Measurements from ENCODE around the gene SLC11A2. TPM values are rescaled to one million over a fixed set of nuclear protein-coding genes. Genes with fewer than 3 reads are reported as not detected.

SLC11A2 gene
- total and polyA plus RNA-seq, 2 of the 4 experiments (the other 2 are of a cell fraction), result 28.0 to 45.3 TPM

DNA sequence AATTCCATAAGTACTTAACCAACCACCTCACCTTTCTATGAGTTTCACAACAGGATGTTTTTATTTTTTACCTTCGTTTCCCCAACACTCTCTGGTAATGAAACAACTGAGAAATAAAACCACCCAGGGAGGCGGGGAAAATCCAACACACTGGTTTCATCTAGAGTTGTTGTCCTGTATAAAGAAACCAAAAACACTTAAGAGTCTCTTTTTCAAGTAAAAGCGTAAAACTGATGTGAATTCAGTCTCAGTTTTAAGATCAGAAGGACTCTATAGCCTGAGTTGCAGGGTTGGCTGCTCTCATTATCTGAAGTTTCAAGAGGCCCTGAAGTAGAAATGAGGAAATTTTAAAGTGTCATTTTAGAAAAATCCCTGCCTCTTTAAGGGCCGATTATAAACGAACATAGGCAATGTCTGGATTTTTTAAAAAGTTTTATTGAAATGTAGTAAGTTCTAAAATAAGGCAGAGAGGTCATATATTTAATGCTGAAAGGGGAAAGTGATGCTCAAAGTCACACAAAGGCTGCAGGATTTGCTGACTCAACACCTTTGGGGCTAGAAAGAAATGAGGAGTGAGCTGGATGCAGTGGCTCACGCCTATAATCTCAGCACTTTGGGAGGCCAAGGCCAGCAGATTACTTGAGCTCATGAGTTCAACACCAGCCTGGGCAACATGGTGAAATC, 46.7 kb downstream of the SLC11A2 start:
- no peak for DNase-seq
- H4K5ac ChIP-seq (ENCODE audit: low read depth, low read length), result no peak overlapping the region
- H2BK120ac ChIP-seq (ENCODE audit: low read depth, low read length), result no peak overlapping the region
- intact Hi-C loops (cut with micrococcal nuclease), result no loop called here
- H2BK15ac ChIP-seq (ENCODE audit: low read depth, low read length), result no peak overlapping the region
- 94% methylated on average over 3 of the region's 6 CpGs; no CpG with 5 or more reads in 1 of the 2 experiments for WGBS, 2 experiments (ENCODE audit: extremely low coverage in 2 of 2, insufficient read length in 1 of 2)
- no peak overlapping the region for H2BK5ac ChIP-seq (ENCODE audit: low read depth, low read length, poor library complexity, severe bottlenecking)
- H4K91ac ChIP-seq (ENCODE audit: insufficient read depth, low read depth, low read length), result no peak overlapping the region
- CTCF ChIA-PET, result no interaction called here
- ATAC-seq (ENCODE audit: low read depth), result no peak
- H3K9ac ChIP-seq (ENCODE audit: low read depth, low read length), result no peak overlapping the region
- no TSS peak for BruUV-seq (replicated peaks)
- H4K8ac ChIP-seq (ENCODE audit: low read depth in 2 of 2, low read length in 2 of 2), result no peak overlapping the region
- H2BK20ac ChIP-seq (ENCODE audit: low read depth, low read length), result no peak overlapping the region
- H3K56ac ChIP-seq (ENCODE audit: extremely low read depth, insufficient read depth, low read length), result no peak overlapping the region
- no peak overlapping the region for H3K23ac ChIP-seq (ENCODE audit: low read depth, low read length)
- no peak overlapping the region for H3K18ac ChIP-seq (ENCODE audit: low read depth, low read length)
- H3K4me3 ChIP-seq (ENCODE audit: insufficient read depth, low read depth, low read length), result no peak overlapping the region
- H3K79me1 ChIP-seq (ENCODE audit: low read depth in 1 of 2, low read length in 2 of 2), result no peaks in the 10 kb centered on the region
- H3K14ac ChIP-seq (replicated peaks; ENCODE audit: low read depth, low read length), result no peak overlapping the region
- POLR2A ChIA-PET (ENCODE audit: unreplicated experiment), result no interaction called here
- no peak overlapping the region for H3K4ac ChIP-seq (ENCODE audit: low read depth, low read length)
- H3K27me3 ChIP-seq (ENCODE audit: control insufficient read depth, insufficient read depth, low read length), result no peaks in the 10 kb centered on the region
- H4K20me1 ChIP-seq (ENCODE audit: insufficient read depth, low read length), result no peaks in the 10 kb centered on the region
- no peak overlapping the region for H2AK5ac ChIP-seq (ENCODE audit: low read depth, low read length)
- H3K9me3 ChIP-seq (ENCODE audit: control insufficient read depth, insufficient read depth, low read length), result no peaks in the 10 kb centered on the region
- in situ Hi-C loops (cut with MboI; ENCODE audit: low sequenced_read_pairs), result loop anchor here (10.0 to 25.0 kb wide), 2 partner anchors 155 to 492 kb away; no protein-coding TSS in a partner anchor
- no peak overlapping the region for H2AK9ac ChIP-seq (replicated peaks; ENCODE audit: low read depth, low read length, poor library complexity)
- no peak for TF ChIP-seq RAD21 (IDR thresholded peaks at IDR 0.05; ENCODE audit: low read length)
- TF ChIP-seq MAFK (IDR thresholded peaks at IDR 0.05; ENCODE audit: low read depth, low read length), result peak; percentile 94
- no peak for TF ChIP-seq CEBPB (IDR thresholded peaks at IDR 0.05; ENCODE audit: low read depth, low read length)
- H3K4me1 ChIP-seq (ENCODE audit: control insufficient read depth, insufficient read depth, low read length), result no peaks in the 10 kb centered on the region
- H3K27ac ChIP-seq (ENCODE audit: insufficient read depth, low read length), result no peak overlapping the region
- no peak overlapping the region for H2AFZ ChIP-seq (replicated peaks; ENCODE audit: low read length, poor library complexity)
- dilution Hi-C loops (cut with HindIII; ENCODE audit: low sequenced_read_pairs, unreplicated experiment), result no loop called here
- H3K9me1 ChIP-seq (ENCODE audit: insufficient read depth, low read length), result no peaks in the 10 kb centered on the region
- H3K36me3 ChIP-seq (ENCODE audit: control insufficient read depth, insufficient read depth, low read length), result peaks cover 5% of the 10 kb centered on the region
- no peak overlapping the region for H3K4me2 ChIP-seq (ENCODE audit: low read depth, low read length)
